ENCODE results near the gene RGP1.

RGP1 gene

DNA sequence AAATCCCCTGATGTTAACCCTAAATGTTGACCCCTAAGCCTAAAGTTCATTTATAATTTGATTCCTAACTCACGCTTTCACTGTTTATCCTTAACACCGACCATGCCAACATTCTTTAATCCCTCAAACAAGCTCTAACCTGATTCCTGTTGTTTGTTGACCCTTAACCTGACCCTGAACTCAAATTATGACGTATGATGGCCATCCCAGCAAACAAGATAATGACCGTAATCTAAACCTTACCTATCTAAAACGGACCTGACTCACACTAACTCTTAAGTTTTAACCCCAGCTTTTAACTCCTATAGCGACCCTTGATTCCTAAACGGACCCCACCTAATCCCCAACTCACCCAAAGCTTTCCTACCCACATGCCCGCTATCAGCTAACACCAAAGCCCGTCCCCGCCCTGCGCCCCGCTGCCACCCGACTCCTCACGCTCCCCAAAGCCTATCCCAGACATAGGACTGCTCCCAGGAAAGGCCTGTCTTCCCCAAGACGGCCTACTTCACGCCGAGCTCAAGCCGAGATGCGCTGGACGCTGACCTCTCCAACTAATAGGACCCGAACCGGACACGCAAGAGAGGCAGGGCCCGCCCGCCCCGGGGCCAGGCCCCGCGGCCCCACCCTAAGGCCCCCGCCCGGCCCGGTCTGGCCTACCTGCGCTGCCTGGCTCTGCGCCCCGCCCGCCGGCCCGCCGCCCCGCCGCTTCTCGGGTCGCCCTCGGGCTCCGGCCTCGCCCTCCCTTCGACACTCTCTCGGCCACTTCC, 17.5 kb upstream of the RGP1 start:
- Histone ChIP-seq H3K36me3 (ENCODE audit: control insufficient read depth in 2 of 2, insufficient read depth in 2 of 2, low read length in 2 of 2) (peaks cover 18 to 21% of the 10 kb centered on the region in 2 donors), H3K4me3 (ENCODE audit: low read length in 2 of 2) (peak overlapping the region; percentile 89 to 94), H3K27me3 (ENCODE audit: control insufficient read depth in 2 of 2, insufficient read depth in 2 of 2, low read length in 2 of 2) (no peaks in the 10 kb centered on the region), H3K27ac (ENCODE audit: low read depth in 2 of 2, low read length in 2 of 2) (peak overlapping the region; percentile 98), H3K9ac (ENCODE audit: low read depth in 1 of 2, low read length in 2 of 2) (peak overlapping the region; percentile 88 to 98), H3K9me3 (ENCODE audit: control insufficient read depth in 2 of 2, low read length in 2 of 2) (no peaks in the 10 kb centered on the region), H3K4me1 (ENCODE audit: control insufficient read depth in 2 of 2, insufficient read depth in 2 of 2, low read length in 2 of 2) (peaks cover 55 to 69% of the 10 kb centered on the region in 2 donors)

DNA sequence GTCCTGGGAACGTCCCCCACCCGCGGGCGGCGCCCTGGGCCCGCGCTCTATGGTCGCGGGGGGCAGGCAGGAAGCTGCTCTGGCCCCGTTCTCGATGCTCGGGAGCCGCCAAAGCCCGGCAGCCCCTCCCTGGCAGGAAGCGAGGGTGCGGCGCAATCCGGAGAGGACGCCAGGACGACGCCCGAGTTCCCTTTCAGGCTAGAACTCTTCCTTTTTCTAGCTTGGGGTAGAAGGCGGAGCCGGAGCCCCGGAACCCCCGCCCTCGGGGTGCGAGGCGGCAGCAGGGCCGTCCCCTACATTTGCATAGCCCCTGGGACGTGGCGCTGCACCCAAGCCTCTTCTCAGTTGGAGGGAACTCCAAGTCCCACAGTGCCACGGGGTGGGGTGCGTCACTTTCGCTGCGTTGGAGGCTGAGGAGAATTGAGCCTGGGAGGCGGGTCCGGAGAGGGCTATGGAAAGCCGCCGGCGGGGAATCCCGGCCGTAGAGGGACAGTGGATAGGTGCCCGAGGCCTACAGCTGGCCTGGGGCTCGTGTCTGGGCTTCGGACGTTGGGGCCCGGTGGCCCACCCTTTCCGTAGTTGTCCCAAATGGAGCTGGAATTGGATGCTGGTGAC, 16.8 kb upstream of the RGP1 start, which contains the start of the genes CREB3 and TLN1:
TSS of gene CREB3 (plus strand) at position 482 of the 615 bp plus-strand sequence. CDS start at position 589, 107 bp downstream.
TSS of gene TLN1 (minus strand) at position 11 of the 615 bp plus-strand sequence. CDS start 6,501 bp downstream, outside the sequence.
- peaks cover 54 to 62% of the 10 kb centered on the region in 2 donors for H3K4me1 ChIP-seq (ENCODE audit: control insufficient read depth in 2 of 2, insufficient read depth in 2 of 2, low read length in 2 of 2)

DNA sequence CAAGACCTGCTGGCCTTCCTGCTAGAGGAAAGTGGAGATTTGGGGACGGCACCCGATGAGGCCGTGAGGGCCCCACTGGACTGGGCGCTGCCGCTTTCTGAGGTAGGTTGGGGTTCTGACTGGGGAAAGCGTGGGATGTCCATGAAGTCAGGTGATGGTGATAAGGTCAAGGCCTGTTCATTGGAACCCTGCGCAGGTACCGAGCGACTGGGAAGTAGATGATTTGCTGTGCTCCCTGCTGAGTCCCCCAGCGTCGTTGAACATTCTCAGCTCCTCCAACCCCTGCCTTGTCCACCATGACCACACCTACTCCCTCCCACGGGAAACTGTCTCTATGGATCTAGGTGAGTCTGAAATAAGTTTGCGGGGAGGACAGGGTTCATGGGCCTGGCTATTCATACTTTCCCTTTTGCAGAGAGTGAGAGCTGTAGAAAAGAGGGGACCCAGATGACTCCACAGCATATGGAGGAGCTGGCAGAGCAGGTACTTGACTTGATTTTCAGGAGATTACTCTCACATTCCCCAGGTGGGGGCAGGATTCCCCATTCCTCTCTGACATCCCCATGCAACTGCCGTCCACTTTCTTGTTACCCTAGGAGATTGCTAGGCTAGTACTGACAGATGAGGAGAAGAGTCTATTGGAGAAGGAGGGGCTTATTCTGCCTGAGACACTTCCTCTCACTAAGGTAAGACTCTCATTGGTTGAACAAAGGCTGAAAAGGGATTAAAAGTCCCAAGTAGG, 16.1 kb upstream of the RGP1 start:
- Histone ChIP-seq H3K9me3 (ENCODE audit: control insufficient read depth in 2 of 2, low read length in 2 of 2) (no peaks in the 10 kb centered on the region), H3K9ac (ENCODE audit: low read depth in 1 of 2, low read length in 2 of 2) (peak overlapping the region; percentile 88 to 97), H3K27me3 (ENCODE audit: control insufficient read depth in 2 of 2, insufficient read depth in 2 of 2, low read length in 2 of 2) (no peaks in the 10 kb centered on the region), H3K36me3 (ENCODE audit: control insufficient read depth in 2 of 2, insufficient read depth in 2 of 2, low read length in 2 of 2) (peaks cover 32 to 34% of the 10 kb centered on the region in 2 donors), H3K4me1 (ENCODE audit: control insufficient read depth in 2 of 2, insufficient read depth in 2 of 2, low read length in 2 of 2) (peaks cover 49 to 56% of the 10 kb centered on the region in 2 donors), H3K4me3 (ENCODE audit: low read length in 2 of 2) (peak overlapping the region; percentile 89 to 94), H3K27ac (ENCODE audit: low read depth in 2 of 2, low read length in 2 of 2) (peak overlapping the region; percentile 98)

More for the DNA sequence above, 16.8 kb upstream of the RGP1 start, which contains the start of the genes CREB3 and TLN1:
- Histone ChIP-seq H3K9ac (ENCODE audit: low read depth in 1 of 2, low read length in 2 of 2) (peak within 1 kb of the TSS; percentile 88 to 98), H3K4me3 (ENCODE audit: low read length in 2 of 2) (peak within 1 kb of the TSS; percentile 89 to 94), H3K36me3 (ENCODE audit: control insufficient read depth in 2 of 2, insufficient read depth in 2 of 2, low read length in 2 of 2) (peaks cover 25 to 28% of the 10 kb centered on the region in 2 donors), H3K27me3 (ENCODE audit: control insufficient read depth in 2 of 2, insufficient read depth in 2 of 2, low read length in 2 of 2) (no peaks in the 10 kb centered on the region), H3K27ac (ENCODE audit: low read depth in 2 of 2, low read length in 2 of 2) (peak within 1 kb of the TSS; percentile 98), H3K9me3 (ENCODE audit: control insufficient read depth in 2 of 2, low read length in 2 of 2) (no peaks in the 10 kb centered on the region)

DNA sequence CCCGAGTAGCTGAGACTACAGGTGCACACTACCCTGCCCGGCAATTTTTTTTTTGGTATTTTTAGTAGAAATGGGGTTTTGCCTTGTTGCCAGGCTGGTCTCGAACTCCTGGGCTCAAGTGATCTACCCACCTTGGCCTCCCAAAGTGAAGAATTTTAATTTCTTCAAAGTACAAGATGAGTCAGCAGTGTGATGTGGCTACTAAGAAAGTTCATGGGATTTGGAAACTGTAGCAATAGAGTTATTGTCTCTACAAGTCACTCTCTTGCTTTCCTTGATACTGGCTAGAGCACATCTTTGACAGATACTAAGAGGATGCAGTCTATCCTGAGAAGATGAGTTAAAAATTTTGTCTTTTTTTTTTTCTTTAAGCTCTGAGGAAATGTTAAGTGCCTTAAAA, 15.0 kb upstream of the RGP1 start:
- Histone ChIP-seq H3K4me3 (ENCODE audit: low read length in 2 of 2) (no peak overlapping the region), H3K4me1 (ENCODE audit: control insufficient read depth in 2 of 2, insufficient read depth in 2 of 2, low read length in 2 of 2) (peaks cover 39 to 45% of the 10 kb centered on the region in 2 donors), H3K27me3 (ENCODE audit: control insufficient read depth in 2 of 2, insufficient read depth in 2 of 2, low read length in 2 of 2) (no peaks in the 10 kb centered on the region), H3K36me3 (ENCODE audit: control insufficient read depth in 2 of 2, insufficient read depth in 2 of 2, low read length in 2 of 2) (peaks cover 43 to 46% of the 10 kb centered on the region in 2 donors), H3K9me3 (ENCODE audit: control insufficient read depth in 2 of 2, low read length in 2 of 2) (no peaks in the 10 kb centered on the region), H3K27ac (ENCODE audit: low read depth in 2 of 2, low read length in 2 of 2) (no peak overlapping the region), H3K9ac (ENCODE audit: low read depth in 1 of 2, low read length in 2 of 2) (peak overlapping the region in 1 of 2 donors; percentile 88)

DNA sequence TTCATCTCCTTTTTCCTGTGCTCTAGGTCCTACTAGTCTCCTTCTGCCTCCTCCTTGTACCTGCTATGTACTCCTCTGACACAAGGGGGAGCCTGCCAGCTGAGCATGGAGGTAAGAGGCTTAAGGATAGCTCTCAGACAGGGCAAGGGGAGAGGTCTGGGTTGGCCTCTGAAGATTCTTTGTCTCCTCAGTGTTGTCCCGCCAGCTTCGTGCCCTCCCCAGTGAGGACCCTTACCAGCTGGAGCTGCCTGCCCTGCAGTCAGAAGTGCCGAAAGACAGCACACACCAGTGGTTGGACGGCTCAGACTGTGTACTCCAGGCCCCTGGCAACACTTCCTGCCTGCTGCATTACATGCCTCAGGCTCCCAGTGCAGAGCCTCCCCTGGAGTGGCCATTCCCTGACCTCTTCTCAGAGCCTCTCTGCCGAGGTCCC, 12.9 kb upstream of the RGP1 start:
- Histone ChIP-seq H3K4me3 (ENCODE audit: low read length in 2 of 2) (no peak overlapping the region), H3K27me3 (ENCODE audit: control insufficient read depth in 2 of 2, insufficient read depth in 2 of 2, low read length in 2 of 2) (no peaks in the 10 kb centered on the region), H3K9me3 (ENCODE audit: control insufficient read depth in 2 of 2, low read length in 2 of 2) (no peaks in the 10 kb centered on the region), H3K4me1 (ENCODE audit: control insufficient read depth in 2 of 2, insufficient read depth in 2 of 2, low read length in 2 of 2) (peaks cover 20 to 24% of the 10 kb centered on the region in 2 donors), H3K36me3 (ENCODE audit: control insufficient read depth in 2 of 2, insufficient read depth in 2 of 2, low read length in 2 of 2) (peaks cover 61 to 66% of the 10 kb centered on the region in 2 donors), H3K9ac (ENCODE audit: low read depth in 1 of 2, low read length in 2 of 2) (no peak overlapping the region), H3K27ac (ENCODE audit: low read depth in 2 of 2, low read length in 2 of 2) (peak overlapping the region; percentile 37 to 43)

DNA sequence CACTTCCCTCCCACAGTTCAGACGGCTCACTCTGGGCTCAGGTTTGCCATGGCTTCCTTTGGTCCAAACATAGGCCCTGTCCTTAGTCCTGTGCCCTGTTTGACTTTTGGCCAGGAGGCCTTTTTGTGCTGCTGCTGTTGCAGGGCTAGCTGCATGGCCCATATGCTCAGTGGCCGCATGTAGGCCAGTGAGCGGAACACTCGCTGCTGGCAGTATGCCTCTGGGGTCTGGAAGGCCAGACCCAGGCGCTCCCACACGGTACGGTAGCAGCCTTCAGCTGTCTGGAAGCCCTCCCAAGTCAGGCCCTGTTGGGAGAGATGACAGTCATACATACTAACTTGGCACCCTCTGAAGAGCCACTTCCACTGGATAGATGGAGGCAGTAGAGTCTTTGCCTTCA, 11.9 kb upstream of the RGP1 start:
- H3K4me3 ChIP-seq (ENCODE audit: low read length in 2 of 2): no peak overlapping the region
- H3K4me1 ChIP-seq (ENCODE audit: control insufficient read depth in 2 of 2, insufficient read depth in 2 of 2, low read length in 2 of 2): peaks cover 20 to 22% of the 10 kb centered on the region in 2 donors
- H3K9me3 ChIP-seq (ENCODE audit: control insufficient read depth in 2 of 2, low read length in 2 of 2): no peaks in the 10 kb centered on the region
- peaks cover 69 to 74% of the 10 kb centered on the region in 2 donors for H3K36me3 ChIP-seq (ENCODE audit: control insufficient read depth in 2 of 2, insufficient read depth in 2 of 2, low read length in 2 of 2)
- H3K27me3 ChIP-seq (ENCODE audit: control insufficient read depth in 2 of 2, insufficient read depth in 2 of 2, low read length in 2 of 2): no peaks in the 10 kb centered on the region
- H3K9ac ChIP-seq (ENCODE audit: low read depth in 1 of 2, low read length in 2 of 2): no peak overlapping the region
- H3K27ac ChIP-seq (ENCODE audit: low read depth in 2 of 2, low read length in 2 of 2): no peak overlapping the region

DNA sequence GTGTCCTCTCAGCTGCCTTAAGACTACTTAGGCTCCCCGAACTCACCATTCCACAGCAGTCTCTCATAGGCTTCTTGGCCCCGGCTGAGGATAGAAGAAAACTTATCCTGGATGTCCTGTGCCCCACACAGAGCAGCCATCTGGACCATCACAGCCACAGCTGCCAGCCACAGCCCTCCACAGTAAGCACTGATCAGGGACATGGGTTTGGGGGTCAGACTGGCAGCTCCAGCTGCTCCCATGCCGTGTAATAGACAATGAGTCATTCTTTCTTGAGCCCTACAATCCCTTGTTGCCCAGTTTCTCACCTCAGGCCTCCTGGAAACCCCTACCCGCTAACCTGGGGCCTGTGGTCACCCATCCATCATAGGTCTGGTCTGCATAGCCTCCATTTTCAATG, 10.9 kb upstream of the RGP1 start:
- peaks cover 14 to 18% of the 10 kb centered on the region in 2 donors for H3K4me1 ChIP-seq (ENCODE audit: control insufficient read depth in 2 of 2, insufficient read depth in 2 of 2, low read length in 2 of 2)
- H3K27ac ChIP-seq (ENCODE audit: low read depth in 2 of 2, low read length in 2 of 2): no peak overlapping the region
- H3K36me3 ChIP-seq (ENCODE audit: control insufficient read depth in 2 of 2, insufficient read depth in 2 of 2, low read length in 2 of 2): peaks cover 78 to 85% of the 10 kb centered on the region in 2 donors
- H3K9ac ChIP-seq (ENCODE audit: low read depth in 1 of 2, low read length in 2 of 2): no peak overlapping the region
- no peaks in the 10 kb centered on the region for H3K27me3 ChIP-seq (ENCODE audit: control insufficient read depth in 2 of 2, insufficient read depth in 2 of 2, low read length in 2 of 2)
- no peak overlapping the region for H3K4me3 ChIP-seq (ENCODE audit: low read length in 2 of 2)
- H3K9me3 ChIP-seq (ENCODE audit: control insufficient read depth in 2 of 2, low read length in 2 of 2): no peaks in the 10 kb centered on the region

DNA sequence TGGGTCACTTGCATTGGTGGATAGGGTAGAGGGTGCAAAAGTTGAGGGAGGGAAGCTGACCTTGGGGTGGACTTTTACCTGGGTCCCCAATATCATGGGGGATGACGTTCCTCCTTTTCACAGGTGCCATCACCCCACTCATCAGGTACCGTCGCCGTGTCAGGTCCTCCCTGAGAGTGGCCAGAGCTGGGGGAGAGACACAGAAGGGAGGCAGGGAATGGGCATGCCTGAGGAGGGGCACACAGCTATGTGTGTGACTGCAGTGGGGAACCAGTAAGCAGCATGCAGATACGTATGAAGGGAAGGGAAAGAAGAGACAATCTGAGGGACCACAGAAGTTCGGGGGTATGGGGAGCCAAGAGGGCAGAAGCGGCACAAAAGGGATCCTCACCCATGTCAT, 10.2 kb upstream of the RGP1 start:
- no peak overlapping the region for H3K4me3 ChIP-seq (ENCODE audit: low read length in 2 of 2)
- no peaks in the 10 kb centered on the region for H3K9me3 ChIP-seq (ENCODE audit: control insufficient read depth in 2 of 2, low read length in 2 of 2)
- no peak overlapping the region for H3K9ac ChIP-seq (ENCODE audit: low read depth in 1 of 2, low read length in 2 of 2)
- no peak overlapping the region for H3K27ac ChIP-seq (ENCODE audit: low read depth in 2 of 2, low read length in 2 of 2)
- H3K27me3 ChIP-seq (ENCODE audit: control insufficient read depth in 2 of 2, insufficient read depth in 2 of 2, low read length in 2 of 2): no peaks in the 10 kb centered on the region
- H3K36me3 ChIP-seq (ENCODE audit: control insufficient read depth in 2 of 2, insufficient read depth in 2 of 2, low read length in 2 of 2): peaks cover 85 to 92% of the 10 kb centered on the region in 2 donors
- peaks cover 6 to 10% of the 10 kb centered on the region in 2 donors for H3K4me1 ChIP-seq (ENCODE audit: control insufficient read depth in 2 of 2, insufficient read depth in 2 of 2, low read length in 2 of 2)

DNA sequence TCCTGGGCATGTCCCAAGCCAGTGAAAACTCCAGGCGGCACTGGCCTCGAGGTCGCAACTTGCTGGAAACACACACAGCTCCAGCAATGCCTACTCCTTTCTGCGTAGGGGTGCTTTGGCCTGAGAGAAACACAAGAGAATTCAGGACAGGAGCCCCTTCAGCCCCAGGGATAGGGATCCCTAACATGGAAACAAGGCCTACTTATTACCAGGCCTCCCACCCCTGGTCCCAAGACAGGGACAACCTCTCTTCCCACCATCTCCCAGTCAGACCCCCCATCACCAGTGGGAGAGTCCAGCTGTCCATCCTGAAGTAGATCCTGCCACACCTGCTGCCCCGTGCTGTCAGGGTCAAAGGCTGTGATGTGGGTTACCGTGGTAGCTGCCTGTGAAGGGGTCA, 8.8 kb upstream of the RGP1 start:
- Histone ChIP-seq H3K36me3 (ENCODE audit: control insufficient read depth in 2 of 2, insufficient read depth in 2 of 2, low read length in 2 of 2) (peaks cover 90 to 94% of the 10 kb centered on the region in 2 donors), H3K4me1 (ENCODE audit: control insufficient read depth in 2 of 2, insufficient read depth in 2 of 2, low read length in 2 of 2) (peaks cover under 1 to 4% of the 10 kb centered on the region in 2 donors), H3K9me3 (ENCODE audit: control insufficient read depth in 2 of 2, low read length in 2 of 2) (no peaks in the 10 kb centered on the region), H3K9ac (ENCODE audit: low read depth in 1 of 2, low read length in 2 of 2) (no peak overlapping the region), H3K4me3 (ENCODE audit: low read length in 2 of 2) (no peak overlapping the region), H3K27me3 (ENCODE audit: control insufficient read depth in 2 of 2, insufficient read depth in 2 of 2, low read length in 2 of 2) (no peaks in the 10 kb centered on the region), H3K27ac (ENCODE audit: low read depth in 2 of 2, low read length in 2 of 2) (no peak overlapping the region)
